HFFc6 (cell line): Measurements from ENCODE around the gene PTH2R. TPM values are rescaled to one million over a fixed set of nuclear protein-coding genes. Genes with fewer than 3 reads are reported as not detected.
"Not testable (repeated sequence)": the region's sequence is repeated elsewhere in the genome, so short reads cannot be mapped to it uniquely, and the experiment has no call there.

Source experiments
- DNase-seq: peaks from one replicate; pipeline ENCODE4 v3.0.0-alpha.2; 2018
- H3K27ac Mint-ChIP-seq: 2 replicates; pipeline ENCODE4 v1.8.0; 2020; ENCODE audit warnings: mild to moderate bottlenecking, mixed read lengths
- H3K27me3 Mint-ChIP-seq: 2 replicates; pipeline ENCODE4 v1.8.0; 2021; ENCODE audit warnings: mild to moderate bottlenecking, moderate library complexity, mixed read lengths; ENCODE audit not compliant: insufficient read depth
- H3K36me3 Mint-ChIP-seq: 2 replicates; pipeline ENCODE4 v1.8.0; 2021; ENCODE audit warnings: low read depth, mixed read lengths
- H3K4me1 Mint-ChIP-seq: 2 replicates; pipeline ENCODE4 v1.8.0; 2020; ENCODE audit warnings: low read depth, mixed read lengths
- H3K4me3 Mint-ChIP-seq: 2 replicates; pipeline ENCODE4 v1.8.0; 2020; ENCODE audit warnings: mild to moderate bottlenecking, moderate library complexity, mixed read lengths
- H3K9me3 Mint-ChIP-seq: 2 replicates; pipeline ENCODE4 v1.8.0; 2020; ENCODE audit warnings: mild to moderate bottlenecking, mixed read lengths
- total RNA-seq, 6 experiments: library from RNA; stranded (reverse); fragmentation: NEBNext Ultra II Directional; extraction: Animal tissue kit (Norgen Biotek cat#: 25700); gene quantifications; 2 replicates in 1 of 6; 3 replicates in 5 of 6; pipeline ENCODE4 v1.2.3, GENCODE V29; 2021
- TF ChIP-seq, protein P1 (sequence below): fragments of 200-600 bp; sonication (generic); IDR thresholded peaks from 2 replicates; pipeline ENCODE4 v1.5.0; 2021; ENCODE audit warnings: antibody characterized with exemption, mild to moderate bottlenecking

PTH2R gene
- total RNA-seq, 6 experiments from 2014 or later: not detected

DNA sequence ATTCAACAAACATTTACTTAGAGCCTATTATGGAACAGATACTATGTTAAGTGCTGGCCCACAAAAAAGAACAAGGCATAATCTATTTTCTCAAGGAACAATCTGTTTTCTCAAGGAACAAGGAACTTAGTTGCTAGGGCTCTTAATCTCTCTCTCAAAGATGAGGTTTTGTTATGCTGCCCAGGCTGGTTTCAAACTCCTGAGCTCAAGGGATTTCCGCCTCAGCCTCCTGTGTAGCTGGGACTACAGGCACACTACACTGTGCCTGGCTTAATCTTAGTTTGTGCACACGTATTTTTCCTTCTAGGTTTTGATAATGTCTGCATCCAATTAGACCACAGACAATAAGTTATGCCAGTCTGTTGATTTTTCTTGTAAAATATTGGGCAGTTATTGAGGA is 89.5 kb downstream of the PTH2R start:
- H3K27me3 Mint-ChIP-seq: 0 out of 2 replicates have a peak, but pooled peaks cover 2% of the 10 kb centered on the region
- H3K4me3 Mint-ChIP-seq: no peak overlapping the region
- H3K36me3 Mint-ChIP-seq: no peaks in the 10 kb centered on the region
- no peak overlapping the region for H3K27ac Mint-ChIP-seq
- H3K4me1 Mint-ChIP-seq: no peaks in the 10 kb centered on the region
- no peak for DNase-seq
- H3K9me3 Mint-ChIP-seq: peaks cover 46% of the 10 kb centered on the region
- TF ChIP-seq, protein P1, sequence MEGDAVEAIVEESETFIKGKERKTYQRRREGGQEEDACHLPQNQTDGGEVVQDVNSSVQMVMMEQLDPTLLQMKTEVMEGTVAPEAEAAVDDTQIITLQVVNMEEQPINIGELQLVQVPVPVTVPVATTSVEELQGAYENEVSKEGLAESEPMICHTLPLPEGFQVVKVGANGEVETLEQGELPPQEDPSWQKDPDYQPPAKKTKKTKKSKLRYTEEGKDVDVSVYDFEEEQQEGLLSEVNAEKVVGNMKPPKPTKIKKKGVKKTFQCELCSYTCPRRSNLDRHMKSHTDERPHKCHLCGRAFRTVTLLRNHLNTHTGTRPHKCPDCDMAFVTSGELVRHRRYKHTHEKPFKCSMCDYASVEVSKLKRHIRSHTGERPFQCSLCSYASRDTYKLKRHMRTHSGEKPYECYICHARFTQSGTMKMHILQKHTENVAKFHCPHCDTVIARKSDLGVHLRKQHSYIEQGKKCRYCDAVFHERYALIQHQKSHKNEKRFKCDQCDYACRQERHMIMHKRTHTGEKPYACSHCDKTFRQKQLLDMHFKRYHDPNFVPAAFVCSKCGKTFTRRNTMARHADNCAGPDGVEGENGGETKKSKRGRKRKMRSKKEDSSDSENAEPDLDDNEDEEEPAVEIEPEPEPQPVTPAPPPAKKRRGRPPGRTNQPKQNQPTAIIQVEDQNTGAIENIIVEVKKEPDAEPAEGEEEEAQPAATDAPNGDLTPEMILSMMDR: no peak

GRCh38 chr2:208501206-208501605 is 94.6 kb downstream of the PTH2R start:
- 0 out of 2 replicates have a peak, but pooled peaks cover 2% of the 10 kb centered on the region for H3K27me3 Mint-ChIP-seq
- TF ChIP-seq, protein P1: no peak
- no peak for DNase-seq
- H3K4me1 Mint-ChIP-seq: no peaks in the 10 kb centered on the region
- H3K4me3 Mint-ChIP-seq: no peak overlapping the region
- H3K27ac Mint-ChIP-seq: no peak overlapping the region
- H3K36me3 Mint-ChIP-seq: no peaks in the 10 kb centered on the region
- peaks cover 16% of the 10 kb centered on the region for H3K9me3 Mint-ChIP-seq

DNA sequence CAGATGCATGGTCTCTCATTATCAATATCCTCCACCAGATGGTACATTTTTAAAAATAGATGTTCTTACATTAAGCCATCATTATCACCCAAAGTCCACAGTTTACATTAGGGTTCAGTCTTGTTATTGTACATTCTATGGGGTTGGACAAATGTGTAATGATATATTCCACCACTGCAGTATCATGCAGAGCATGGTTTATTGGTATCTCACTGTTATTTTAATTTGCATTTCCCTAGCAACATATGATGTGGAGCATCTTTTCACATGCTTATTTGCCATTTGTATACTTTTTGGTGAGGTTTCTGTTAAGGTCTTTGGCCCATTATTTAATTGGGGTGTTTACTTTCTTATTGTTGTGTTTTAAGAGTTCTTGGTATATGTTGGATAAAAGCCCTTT is 95.7 kb downstream of the PTH2R start:
- H3K27ac Mint-ChIP-seq: no peak overlapping the region
- TF ChIP-seq, protein P1: no peak
- DNase-seq: no peak
- no peaks in the 10 kb centered on the region for H3K27me3 Mint-ChIP-seq
- H3K36me3 Mint-ChIP-seq: no peaks in the 10 kb centered on the region; the same call in 1 of the 2 replicates
- H3K4me3 Mint-ChIP-seq: no peak overlapping the region
- no peaks in the 10 kb centered on the region for H3K4me1 Mint-ChIP-seq
- H3K9me3 Mint-ChIP-seq: peaks cover 25% of the 10 kb centered on the region

- not testable (repeated sequence) for H3K27me3 Mint-ChIP-seq, H3K27ac Mint-ChIP-seq, H3K4me3 Mint-ChIP-seq, H3K4me1 Mint-ChIP-seq, DNase-seq, H3K36me3 Mint-ChIP-seq
- H3K9me3 Mint-ChIP-seq: peaks cover 30% of the 10 kb centered on the region
Measured at GRCh38 chr2:208505365-208505764, 98.8 kb downstream of the PTH2R start.

- Mint-ChIP-seq H3K4me1 (no peaks in the 10 kb centered on the region), H3K9me3 (peaks cover 39% of the 10 kb centered on the region), H3K4me3 (no peak overlapping the region), H3K27ac (no peak overlapping the region), H3K27me3 (no peaks in the 10 kb centered on the region), H3K36me3 (no peaks in the 10 kb centered on the region; the same call in 1 of the 2 replicates)
- TF ChIP-seq, protein P1: no peak
- DNase-seq: no peak
Measured at GRCh38 chr2:208509586-208509985, 103.0 kb downstream of the PTH2R start.

GRCh38 chr2:208511016-208511415 is 104.4 kb downstream of the PTH2R start:
- Mint-ChIP-seq H3K27me3 (no peaks in the 10 kb centered on the region), H3K4me1 (no peaks in the 10 kb centered on the region), H3K9me3 (peaks cover 52% of the 10 kb centered on the region), H3K36me3 (no peaks in the 10 kb centered on the region; the same call in 1 of the 2 replicates), H3K27ac (no peak overlapping the region), H3K4me3 (no peak overlapping the region)
- TF ChIP-seq, protein P1: no peak
- no peak for DNase-seq
